RWPE2 (cell line): ENCODE data around the gene EXT2.

Source experiments
- ATAC-seq: fragments of 200-7000 bp; cut with Tn5 transposase; 3 replicates; pipeline ENCODE4 v1.9.1; 2021; ENCODE audit warnings: low read depth
- DNase-seq: peaks from one replicate; pipeline ENCODE4 v3.0.0-alpha.2; 2020; ENCODE audit warnings: low spot score
- H3K27ac ChIP-seq: fragments of 450-650 bp; 2 replicates; pipeline ENCODE4 v1.5.1; 2017; ENCODE audit warnings: mild to moderate bottlenecking; ENCODE audit not compliant: poor library complexity, severe bottlenecking
- H3K27me3 ChIP-seq: fragments of 250-450 bp; sonication (Bioruptor Pico); 2 replicates; pipeline ENCODE4 v1.5.1; 2021; ENCODE audit warnings: mild to moderate bottlenecking, moderate library complexity; ENCODE audit not compliant: insufficient read depth, poor library complexity, severe bottlenecking
- H3K36me3 ChIP-seq: fragments of 250-450 bp; sonication (Bioruptor Pico); 2 replicates; pipeline ENCODE4 v1.5.1; 2020; ENCODE audit warnings: low read depth, mild to moderate bottlenecking, moderate library complexity
- H3K4me1 ChIP-seq: fragments of 250-450 bp; sonication (Bioruptor Pico); 2 replicates; pipeline ENCODE4 v1.5.1; 2021; ENCODE audit warnings: mild to moderate bottlenecking, moderate library complexity; ENCODE audit not compliant: insufficient read depth, poor library complexity, severe bottlenecking
- H3K4me3 ChIP-seq: fragments of 250-450 bp; sonication (Bioruptor Pico); 2 replicates; pipeline ENCODE4 v1.5.1; 2021; ENCODE audit warnings: mild to moderate bottlenecking, moderate library complexity; ENCODE audit not compliant: severe bottlenecking
- H3K9me3 ChIP-seq: fragments of 250-450 bp; sonication (Bioruptor Pico); 2 replicates; pipeline ENCODE4 v1.5.1; 2021; ENCODE audit warnings: mild to moderate bottlenecking, moderate library complexity; ENCODE audit not compliant: severe bottlenecking
- CTCF ChIP-seq: fragments of 450-650 bp; IDR thresholded peaks from one replicate; pipeline ENCODE4 v1.5.1; 2017; ENCODE audit warnings: mild to moderate bottlenecking, moderate library complexity; ENCODE audit not compliant: poor library complexity, severe bottlenecking

Gene EXT2

GRCh38 chr11:44217432-44217831, 122.0 kb downstream of the EXT2 start:
- H3K27me3 ChIP-seq = no peaks in the 10 kb centered on the region
- no peaks in the 10 kb centered on the region for H3K4me1 ChIP-seq
- ATAC-seq (no peak), DNase-seq (no peak)
- H3K9me3 ChIP-seq = no peaks in the 10 kb centered on the region
- no peaks in the 10 kb centered on the region for H3K36me3 ChIP-seq
- no peak for TF ChIP-seq CTCF
- H3K27ac ChIP-seq = no peak overlapping the region
- H3K4me3 ChIP-seq = no peak overlapping the region

- no peak for TF ChIP-seq CTCF
- H3K27ac ChIP-seq = no peak overlapping the region
- no peak for ATAC-seq
- no peak overlapping the region for H3K4me3 ChIP-seq
- no peaks in the 10 kb centered on the region for H3K27me3 ChIP-seq
- H3K36me3 ChIP-seq = no peaks in the 10 kb centered on the region
- no peak for DNase-seq
- H3K4me1 ChIP-seq = no peaks in the 10 kb centered on the region
- H3K9me3 ChIP-seq = no peaks in the 10 kb centered on the region
Measured at GRCh38 chr11:44219830-44220796, 124.6 kb downstream of the EXT2 start.

- no peak for TF ChIP-seq CTCF
- Histone ChIP-seq H3K27me3 (no peaks in the 10 kb centered on the region), H3K9me3 (no peaks in the 10 kb centered on the region), H3K27ac (no peak overlapping the region), H3K36me3 (no peaks in the 10 kb centered on the region), H3K4me3 (no peak overlapping the region), H3K4me1 (no peaks in the 10 kb centered on the region)
- DNase-seq = no peak
- ATAC-seq = no peak
Measured at GRCh38 chr11:44221456-44221855, 126.0 kb downstream of the EXT2 start.

- TF ChIP-seq CTCF = no peak
- Histone ChIP-seq H3K4me1 (no peaks in the 10 kb centered on the region), H3K36me3 (no peaks in the 10 kb centered on the region), H3K27me3 (no peaks in the 10 kb centered on the region), H3K27ac (no peak overlapping the region), H3K4me3 (no peak overlapping the region), H3K9me3 (no peaks in the 10 kb centered on the region)
- ATAC-seq (no peak), DNase-seq (no peak)
Measured at GRCh38 chr11:44221992-44222391, 126.5 kb downstream of the EXT2 start.

- no peak overlapping the region for H3K4me3 ChIP-seq
- no peak overlapping the region for H3K27ac ChIP-seq
- H3K27me3 ChIP-seq = no peaks in the 10 kb centered on the region
- TF ChIP-seq CTCF = no peak
- ATAC-seq (no peak), DNase-seq (no peak)
- no peaks in the 10 kb centered on the region for H3K36me3 ChIP-seq
- H3K9me3 ChIP-seq = no peaks in the 10 kb centered on the region
- no peaks in the 10 kb centered on the region for H3K4me1 ChIP-seq
Measured at GRCh38 chr11:44223238-44223637, 127.8 kb downstream of the EXT2 start.
